NCI-H1417 (cell line): ENCODE measurements around the gene HRH4.

Experiments used
- DNase-seq, 3 experiments: peaks; one replicate each; lab custom pipeline; 2025; lab: John Stamatoyannopoulos, UW

Gene HRH4

DNA sequence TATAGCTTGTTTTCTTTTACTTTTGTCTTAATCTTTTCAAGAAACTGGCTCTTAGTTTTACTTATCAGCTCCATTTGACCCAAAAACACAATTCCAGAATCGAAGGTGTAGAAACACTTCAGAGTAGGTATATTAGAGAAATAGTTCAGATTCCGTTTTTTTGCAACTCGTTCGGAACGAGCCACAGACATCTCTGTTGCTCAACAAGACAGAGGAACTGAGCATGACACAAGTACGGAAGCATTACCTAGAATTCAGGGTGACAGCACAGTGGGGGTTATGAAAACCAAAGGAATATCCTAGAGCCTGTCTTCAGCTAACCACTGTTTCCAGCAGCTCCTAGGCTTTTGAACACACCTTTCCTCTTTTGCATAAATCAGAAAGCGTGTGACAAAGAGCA lies 5.0 kb downstream of the HRH4 start:
- no peak for DNase-seq

DNA sequence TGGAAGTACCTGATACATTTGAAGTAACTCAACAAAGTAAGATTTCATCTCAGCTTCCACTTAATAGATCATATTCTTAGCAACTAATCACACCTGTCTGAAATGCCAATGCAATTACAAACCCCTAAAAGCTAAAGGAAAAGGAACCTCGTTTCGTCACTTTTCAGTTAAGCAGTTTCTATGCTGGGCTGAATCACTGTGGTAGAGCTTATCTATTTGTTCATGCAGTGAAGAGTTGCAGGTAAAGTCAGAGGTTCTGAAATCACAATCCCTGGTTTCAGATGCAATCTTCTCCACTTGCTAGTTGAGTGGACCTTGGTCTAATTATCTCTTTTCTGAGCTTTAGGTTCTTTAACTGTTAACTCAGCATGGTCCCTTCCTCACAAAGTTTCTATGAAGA lies 6.3 kb downstream of the HRH4 start:
- DNase-seq = no peak

DNA sequence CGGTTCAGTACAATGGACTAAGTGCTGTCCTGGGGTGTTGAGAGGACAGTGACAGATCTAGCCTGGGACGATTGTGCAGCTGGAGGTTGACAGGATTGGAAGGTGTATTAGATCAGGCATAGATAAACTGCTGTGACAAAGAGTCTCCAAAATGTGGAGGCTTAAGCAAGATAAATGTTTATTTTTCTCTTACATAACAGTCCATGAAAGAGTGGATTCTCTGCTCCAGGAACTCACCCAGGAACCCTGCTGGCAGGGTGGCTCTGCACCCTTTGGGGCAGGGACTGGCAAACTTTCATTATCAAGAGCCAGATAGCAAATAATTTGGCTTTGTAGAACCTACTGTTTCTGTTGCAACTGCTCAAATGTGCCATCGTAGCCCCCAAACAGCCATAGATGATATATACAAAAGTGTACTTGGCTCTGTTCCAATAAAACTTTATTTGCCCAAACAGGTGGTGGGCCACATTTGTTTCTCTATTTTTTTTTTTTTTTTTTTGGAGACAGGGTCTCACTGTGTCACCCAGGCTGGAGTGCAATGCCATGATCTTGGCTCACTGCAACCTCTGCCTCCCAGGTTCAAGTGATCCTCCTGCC lies 9.7 kb downstream of the HRH4 start:
- peak in 1 of 3 experiments; percentile 32 for DNase-seq

DNA sequence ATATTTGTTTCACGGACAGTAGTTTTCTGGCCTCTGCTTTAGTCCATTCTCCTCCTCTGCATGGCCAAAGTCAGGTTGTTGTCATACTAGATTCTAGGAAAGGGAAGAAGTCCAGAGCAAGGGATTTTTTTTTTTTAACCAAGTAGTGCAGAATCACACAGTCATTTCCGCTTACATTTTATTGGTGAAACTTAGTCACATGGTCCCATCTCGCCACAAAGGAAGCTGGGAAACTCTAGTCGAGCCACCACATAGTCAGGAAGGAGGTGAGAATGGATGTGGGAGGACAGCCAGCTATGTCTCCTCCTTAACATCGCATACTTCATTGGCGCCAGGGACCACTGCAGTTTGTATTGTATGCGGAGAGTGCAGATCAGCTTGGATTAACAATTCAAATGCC lies 10.4 kb downstream of the HRH4 start:
- no peak for DNase-seq

DNA sequence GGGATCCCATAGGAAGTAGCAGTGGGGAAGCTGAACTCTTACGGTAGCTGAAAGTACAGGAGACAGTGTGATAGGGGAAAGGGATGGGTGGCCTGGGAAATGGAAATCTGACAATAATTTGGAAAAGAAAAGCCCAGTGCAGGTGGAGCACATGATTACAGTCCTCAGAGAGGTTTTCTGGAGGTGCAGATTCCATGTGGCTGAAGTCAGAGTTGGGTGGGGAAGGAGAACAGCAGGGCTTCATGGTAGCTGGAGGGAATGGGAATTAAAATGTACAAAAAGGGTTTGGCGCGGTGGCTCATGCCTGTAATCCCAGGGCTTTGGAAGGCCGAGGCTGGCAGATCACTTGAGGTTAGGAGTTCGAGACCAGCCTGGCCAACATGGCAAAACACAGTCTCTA lies 12.2 kb downstream of the HRH4 start:
- no peak for DNase-seq

DNA sequence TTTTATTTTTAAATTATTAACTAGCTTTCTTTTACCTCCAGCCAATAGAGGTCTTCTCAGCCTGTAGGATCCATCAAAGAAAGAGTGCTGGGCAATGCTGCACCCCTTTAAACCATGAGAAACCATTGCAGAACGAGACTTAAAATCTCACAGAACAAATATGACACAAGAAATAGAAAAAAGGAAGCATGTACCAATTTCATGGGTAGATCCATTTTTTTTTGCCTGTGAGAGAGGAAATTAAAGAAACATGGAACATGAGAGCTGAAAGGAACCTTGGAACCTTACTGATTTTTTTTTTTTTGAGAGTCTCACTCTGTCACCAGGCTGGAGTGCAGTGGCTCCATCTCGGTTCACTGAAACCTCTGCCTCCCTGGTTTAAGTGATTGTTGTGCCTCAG lies 14.0 kb downstream of the HRH4 start:
- DNase-seq = no peak

DNA sequence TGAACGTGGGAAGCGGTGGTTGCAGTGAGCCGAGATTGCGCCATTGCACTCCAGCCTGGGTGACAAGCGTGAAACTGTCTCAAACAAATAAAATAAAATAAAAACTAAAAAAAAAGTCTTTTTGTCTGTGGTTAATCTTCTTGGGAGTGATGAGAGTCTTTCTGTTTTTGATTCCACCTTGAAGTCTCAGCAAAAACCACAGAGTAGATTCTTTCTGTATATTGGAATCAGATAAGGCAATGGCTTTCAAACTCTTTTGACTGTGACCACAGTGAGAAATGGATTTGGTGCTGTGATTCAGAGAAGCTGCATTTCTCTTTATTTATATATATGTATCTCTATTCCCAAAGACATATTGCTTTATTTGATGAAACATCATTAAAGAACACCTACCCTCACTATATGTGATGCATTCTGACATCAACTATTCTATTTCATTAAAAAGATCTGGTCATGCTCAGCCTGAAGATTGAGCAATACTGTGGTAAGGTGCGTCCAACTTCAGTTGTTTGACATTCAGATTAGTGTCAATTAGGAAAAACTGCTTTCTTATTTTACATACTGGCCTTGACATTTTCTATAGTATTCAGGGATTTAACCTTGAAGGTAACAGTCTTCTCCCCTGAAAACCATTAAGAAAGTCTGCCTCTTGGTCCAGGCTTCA lies 15.6 kb downstream of the HRH4 start:
- DNase-seq = no peak

DNA sequence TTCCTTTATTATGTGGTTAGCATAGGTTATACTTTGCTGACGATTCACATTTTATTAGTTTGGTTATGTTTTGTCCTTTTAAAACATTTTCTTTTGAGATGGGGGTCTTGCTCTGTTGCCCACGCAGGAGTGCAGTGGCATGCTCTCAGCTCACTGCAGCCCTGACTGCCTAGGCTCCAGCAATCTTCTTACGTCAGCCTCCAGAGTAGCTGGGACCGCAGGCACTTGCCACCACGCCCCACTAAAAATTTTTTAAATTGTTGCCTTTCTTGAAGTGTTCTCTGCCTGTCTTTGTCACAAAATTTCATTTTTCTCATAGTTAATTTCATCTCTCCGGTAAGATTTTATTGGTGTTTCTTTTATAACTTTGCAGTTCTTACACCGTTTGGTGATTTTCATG lies 18.9 kb downstream of the HRH4 start:
- no peak for DNase-seq

DNA sequence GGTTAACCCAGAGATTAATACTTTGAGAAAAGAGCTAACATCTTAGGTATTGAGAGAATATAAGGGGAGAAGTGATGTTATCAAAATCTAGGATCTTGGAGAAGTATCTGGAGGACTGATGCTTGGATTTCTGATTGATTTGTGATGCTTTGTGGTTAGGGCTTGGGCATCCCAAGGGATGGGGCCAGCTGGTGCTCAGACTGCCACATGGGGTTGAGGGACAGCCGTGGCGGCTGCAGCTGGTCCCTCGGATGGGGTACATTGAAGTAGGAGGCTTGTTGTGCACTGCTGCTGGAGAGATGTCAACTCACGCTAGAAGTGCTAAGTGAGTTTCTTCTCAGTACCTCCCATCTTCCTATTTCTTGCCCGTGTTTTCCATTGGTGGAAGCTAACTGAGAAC lies 22.4 kb downstream of the HRH4 start:
- DNase-seq = peak in 1 of 3 experiments; percentile 4

DNA sequence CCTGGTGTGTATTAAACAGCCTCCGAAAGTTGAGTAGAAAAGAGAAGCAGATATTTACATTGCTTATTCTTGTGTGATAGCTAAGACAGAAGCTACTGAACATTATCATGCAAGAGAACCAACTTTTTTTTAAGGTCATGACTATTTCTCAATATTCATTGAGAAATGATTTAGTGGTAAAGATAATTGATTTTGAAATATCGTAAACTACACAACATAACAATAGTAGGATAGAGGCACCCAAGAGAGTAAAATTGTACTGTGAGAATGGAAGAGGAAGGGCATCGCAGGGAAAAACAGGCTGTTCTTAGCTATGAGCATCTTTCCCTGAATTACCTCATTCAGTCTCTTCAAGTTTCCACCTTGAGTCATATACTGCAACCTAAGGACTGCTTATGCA lies 25.2 kb downstream of the HRH4 start:
- no peak for DNase-seq

DNA sequence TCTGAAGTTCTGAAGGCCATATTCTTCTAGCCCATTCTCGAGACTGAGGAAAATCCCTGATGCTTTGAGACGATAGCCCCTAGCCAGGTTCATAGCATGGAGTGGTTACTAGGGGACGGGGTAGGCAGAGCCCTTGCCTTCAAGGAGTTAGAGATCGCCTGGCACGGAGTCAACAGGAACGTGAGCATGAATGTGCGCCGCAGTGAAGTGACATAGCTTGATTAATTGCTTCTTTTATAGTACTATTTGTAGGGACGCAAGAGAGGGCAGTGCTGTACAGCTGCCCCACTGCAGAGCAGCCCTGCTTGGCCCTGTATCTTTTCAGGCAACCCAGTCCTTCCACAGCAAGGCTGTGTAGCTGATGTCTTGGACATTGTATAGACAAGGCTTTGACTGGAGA lies 26.2 kb downstream of the HRH4 start:
- peak in 2 of 3 experiments; percentile 40 to 75 for DNase-seq

DNA sequence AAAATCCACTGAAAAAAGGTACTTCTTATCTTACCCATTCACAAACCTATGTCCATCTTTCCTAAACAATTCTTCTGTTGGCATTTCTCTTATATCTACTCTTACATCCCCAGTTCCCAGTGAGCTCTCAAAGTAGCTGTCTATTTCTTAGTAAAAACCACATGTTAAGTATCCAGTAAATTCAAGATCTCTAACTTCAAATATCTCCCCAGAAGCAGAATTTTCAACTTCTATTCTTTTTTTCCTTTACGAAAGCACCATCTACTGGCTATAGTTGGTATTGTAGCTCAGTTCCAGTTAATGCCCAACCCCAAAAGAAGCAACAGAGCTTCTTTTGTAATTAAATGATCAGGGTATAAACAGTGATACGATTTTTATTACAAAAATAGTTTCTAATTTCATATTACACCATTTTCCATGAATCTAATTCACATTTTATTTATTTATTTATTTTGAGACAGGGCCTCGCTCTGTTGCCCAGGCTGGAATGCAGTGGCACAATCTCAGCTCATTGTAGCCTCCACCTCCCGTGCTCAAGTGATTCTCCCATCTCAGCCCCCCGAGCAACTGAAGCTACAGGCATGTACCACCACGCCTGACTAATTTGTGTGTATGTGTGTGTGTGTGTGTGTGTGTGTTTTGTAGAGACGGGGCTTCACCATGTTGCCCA lies 28.5 kb downstream of the HRH4 start:
- peak; percentile 7 to 72 (median 50) for DNase-seq

DNA sequence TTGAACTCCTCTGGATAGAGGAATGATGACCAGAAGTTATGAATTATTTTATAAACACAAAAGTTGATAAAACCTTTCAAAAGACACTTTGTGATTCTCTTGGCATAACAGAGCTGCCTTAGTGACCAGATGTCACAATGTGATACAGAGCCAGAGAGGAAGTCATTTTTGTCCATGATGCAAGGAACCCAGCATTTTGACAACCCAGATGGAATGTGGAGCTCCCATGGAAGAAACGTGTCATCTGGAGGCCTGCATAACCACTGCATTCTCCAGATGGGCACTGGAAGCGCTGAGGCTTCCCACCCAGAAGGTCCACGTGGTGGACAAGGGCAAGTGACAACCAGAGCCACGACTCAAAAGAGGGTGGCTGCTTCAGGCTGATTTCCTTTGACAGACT lies 30.1 kb downstream of the HRH4 start:
- no peak for DNase-seq

DNA sequence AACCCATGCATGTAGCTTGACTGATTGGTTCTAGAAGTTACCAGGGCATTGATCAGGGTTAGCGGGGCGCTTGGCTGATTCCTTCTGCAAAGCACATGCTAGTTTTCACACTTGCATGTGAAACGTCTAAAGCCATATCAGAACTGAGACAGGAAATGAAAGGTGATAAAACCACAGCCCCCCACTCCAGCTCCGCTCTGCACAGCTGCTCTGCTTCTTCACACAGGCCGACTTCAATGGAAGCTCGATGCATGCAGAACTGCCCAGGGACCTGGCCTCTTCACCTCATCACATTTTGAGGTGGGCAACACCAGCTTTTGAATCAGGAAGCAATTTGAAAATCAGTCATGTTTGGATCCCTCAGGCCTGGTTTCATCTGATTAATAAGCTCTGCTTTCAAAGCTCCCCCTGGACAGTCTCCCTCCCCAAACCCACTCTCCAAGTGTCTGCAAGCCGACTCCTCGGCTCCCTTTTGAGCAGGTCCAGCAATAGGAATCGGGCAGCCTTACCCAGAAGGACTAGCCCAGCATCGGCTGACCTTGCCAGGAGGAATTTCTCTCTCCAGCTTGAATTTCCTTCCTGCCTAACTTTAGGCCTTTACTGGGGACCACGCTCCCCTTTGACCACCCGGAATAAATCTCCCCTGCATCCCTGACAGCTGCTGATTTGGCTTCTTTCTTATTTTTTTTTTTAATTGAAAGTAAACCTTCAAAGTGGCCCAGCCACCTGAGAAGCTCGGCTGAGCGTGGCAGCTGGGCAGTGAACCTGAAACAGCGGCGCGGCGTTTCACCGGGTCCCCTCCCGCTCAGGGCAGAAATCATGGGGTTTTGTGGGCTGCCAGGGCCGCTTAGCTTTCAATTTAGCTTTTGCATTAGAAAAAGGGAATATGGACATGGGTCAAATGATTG lies 31.7 kb downstream of the HRH4 start:
- DNase-seq = peak in 2 of 3 experiments; percentile 57 to 74

DNA sequence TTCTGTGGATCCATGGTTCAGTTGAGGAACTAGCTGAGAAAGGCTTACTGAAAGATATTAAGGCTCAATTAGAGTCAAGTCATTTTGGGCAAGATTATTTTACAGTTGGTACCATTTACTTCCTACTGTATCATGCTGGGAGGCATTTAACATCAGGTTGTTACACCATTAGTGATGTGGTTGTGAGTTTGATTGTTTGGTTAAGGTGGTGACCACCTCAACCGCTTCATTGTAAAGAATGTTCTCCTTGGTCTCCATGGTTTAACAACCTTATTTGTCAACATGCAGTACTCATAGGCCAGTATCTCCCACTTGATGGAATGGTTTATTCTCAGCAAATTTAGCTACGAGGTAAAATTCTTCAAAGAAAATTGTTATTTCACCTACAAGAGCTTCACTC lies 34.1 kb downstream of the HRH4 start:
- no peak for DNase-seq

DNA sequence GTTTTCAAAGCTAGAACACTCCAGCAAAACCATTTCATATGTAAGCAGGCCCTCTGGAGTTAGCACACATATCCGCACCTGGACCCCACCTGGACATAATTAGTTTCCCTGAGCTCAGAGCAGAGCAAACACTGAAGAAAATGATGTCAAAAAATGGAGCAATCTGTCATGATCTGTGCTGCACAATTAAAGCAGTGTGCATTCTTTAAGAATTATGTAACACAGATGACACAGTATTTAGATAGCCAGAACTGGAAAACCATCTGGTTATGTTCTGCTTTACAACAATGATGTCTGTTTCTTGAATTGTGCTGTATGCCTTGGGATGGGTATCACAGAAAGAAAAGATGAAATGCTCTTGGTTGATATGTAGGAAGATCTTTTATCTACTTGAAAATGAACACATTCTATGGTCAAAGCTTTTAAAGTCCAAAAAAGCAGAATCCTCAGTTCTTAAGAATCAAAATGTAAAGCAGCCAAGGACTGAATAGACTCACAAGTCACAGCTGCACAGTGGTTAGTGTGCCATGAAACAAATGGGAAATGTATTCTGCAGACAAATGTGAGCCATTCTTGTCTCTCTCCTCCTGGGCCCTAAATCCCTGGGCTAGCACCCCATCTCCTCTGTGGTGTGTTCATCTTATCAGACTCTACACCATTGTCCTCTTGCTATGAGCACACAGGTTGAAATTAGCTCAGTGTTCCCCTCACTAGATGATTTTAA lies 36.8 kb downstream of the HRH4 start:
- DNase-seq = peak in 2 of 3 experiments; percentile 51 to 81

DNA sequence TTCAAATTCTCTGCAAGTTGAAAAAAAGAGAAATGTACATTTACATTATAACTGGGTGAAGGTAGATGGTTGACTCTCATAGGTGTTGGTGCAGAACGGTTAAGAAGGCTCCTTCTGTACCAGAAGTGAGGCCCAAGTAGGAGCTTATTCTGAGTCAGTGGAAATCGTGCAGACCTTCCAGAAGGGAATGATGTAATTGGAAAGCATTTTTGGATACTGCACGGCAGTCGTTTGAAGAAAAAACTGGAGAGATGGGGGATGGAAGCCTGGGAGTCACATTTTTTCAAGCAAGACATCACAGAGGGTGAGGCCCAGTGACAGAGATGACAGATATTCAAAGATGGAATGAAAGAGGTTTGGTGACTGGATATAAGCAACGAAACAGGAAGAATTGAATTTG lies 39.4 kb downstream of the HRH4 start:
- no peak for DNase-seq

DNA sequence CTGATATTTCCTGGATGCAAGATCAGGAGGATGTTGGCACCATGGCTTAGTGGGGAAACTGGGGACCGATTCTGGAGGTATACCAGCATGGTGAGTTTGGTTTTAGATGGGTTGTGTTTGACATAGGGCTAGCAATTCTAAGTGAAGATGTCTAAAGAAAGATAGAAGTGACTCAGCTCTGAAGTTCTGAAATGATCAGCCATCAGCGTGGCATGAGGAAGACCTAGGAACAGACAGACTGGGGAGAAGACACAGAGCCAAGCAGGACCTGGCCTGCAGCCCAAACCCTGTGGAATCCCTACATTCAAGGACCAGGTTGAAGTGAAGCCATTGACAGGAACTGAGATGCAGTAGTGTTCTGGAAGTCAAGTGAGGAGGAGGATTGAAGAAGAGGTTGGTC lies 39.8 kb downstream of the HRH4 start:
- DNase-seq = no peak

DNA sequence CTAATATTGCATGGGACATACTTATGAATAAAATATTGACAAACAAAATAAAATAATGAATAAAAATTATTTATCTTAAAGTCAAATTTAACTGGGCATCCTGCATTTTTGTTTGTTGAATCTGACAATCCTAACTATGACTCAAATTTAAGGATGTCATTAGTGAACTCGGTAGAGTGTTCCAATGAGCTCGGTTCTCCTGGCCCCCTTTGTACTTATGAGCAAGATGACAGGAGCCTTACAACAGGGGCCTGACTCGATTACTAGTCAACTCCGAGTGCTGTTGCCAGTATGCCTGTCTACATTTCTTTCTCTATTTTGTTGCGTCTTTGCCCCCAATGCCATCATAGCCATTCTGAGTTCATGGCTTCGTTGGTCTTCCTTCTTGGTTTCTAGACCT lies 40.3 kb downstream of the HRH4 start:
- no peak for DNase-seq

DNA sequence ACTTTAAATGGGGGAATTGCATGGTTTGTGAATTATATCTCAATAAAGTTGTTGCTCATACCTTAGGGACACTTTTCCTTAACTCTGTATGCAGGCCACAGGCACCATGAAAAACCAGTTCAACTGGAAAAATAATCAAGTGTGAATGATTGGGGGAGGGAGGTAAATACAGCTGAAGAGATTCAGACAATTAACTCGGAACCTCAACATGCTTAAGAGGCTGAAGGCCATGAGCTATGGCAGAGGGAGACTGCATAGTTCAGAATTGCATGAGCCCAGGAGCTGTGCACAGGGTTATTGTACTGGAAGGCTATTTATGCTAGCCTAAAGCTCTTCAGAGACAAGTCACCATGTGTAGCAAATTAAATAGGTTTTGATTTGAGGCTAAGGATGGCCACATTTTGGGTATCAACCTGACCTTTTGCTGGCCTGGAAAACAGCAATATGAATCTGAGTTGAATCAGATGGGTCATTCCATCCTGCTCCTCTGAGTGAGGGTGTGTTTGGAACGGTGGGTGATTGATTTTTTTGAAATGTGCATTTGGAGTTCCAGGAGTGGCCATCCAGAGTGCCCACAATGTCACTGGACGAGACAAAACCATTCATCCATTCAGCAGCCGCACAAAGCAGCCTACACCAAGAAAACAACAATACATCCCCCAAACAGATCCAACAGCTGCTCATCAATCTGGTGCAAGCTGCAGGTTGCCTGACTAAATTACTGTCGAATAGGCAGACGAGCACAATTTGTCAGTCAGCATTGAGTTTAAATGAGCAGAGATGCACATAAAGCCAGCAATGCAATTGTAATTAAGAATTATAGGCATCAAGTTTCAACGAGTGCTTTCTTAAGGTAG lies 42.5 kb downstream of the HRH4 start:
- peak in 2 of 3 experiments; percentile 37 to 79 for DNase-seq

DNA sequence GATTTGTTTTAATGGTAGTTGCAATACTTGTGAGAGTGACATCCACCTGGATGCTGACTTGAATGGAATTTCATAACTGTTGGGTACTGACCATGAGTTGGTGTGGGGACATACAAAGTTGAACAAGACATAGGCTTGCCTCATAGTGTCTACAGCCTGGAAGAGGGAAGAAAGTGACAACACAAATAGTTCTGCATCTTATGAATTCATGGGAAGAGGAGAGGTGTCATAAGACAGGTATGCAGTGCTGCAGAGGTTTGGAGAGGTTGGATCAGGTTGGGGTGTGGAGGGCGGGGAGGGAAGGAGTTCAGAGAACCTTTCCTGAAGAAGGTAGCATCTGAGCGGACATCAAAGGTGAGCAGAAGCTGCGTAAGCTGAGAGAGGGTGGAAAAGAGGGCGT lies 44.0 kb downstream of the HRH4 start:
- no peak for DNase-seq
